IPS DF 4.7 (cell line): ENCODE data around the gene GRIN3B.
A peak's percentile ranks its signal among the peaks of the same experiment; 100 is the strongest.
"Not testable (repeated sequence)": the region's sequence is repeated elsewhere in the genome, so short reads cannot be mapped to it uniquely, and the experiment has no call there.

Source experiments
- DNase-seq: peaks from one replicate; pipeline ENCODE4 v3.0.0-alpha.2; 2013; ENCODE audit warnings: low spot score; ENCODE audit errors: extremely low read depth

GRIN3B gene

DNA sequence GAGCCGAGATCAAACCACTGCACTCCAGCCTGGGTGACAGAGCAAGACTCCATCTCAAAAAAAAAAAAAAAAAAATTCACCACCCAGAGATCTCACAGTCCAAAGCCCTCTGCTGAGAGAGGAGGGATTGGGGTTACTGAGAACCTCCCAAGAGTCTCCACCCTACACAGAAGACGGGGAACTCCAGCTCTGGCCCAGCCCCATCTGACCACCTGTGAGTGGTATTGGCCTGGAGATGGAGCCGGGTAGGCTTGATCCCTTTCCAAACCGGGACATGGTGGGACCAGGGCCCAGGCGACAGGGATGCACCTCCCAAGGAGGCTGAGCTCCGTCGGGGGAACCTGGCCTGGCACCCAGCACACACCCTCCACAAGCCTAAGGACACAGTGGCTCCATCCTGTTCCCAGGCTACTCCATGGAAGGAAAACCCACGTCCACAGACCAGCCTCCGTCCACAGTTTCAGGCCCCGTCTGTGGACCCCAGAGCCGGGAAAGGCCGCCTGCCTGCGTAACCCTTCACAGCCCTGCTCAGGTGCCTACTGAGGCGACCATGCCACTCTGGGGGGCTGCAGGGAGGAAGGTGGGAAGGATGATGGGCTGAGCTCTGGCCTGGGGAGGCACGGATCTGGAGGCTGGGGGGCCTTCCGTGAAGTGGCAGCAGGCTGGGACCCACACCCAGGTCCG is 18.9 kb downstream of the GRIN3B start:
- DNase-seq, result no peak

DNA sequence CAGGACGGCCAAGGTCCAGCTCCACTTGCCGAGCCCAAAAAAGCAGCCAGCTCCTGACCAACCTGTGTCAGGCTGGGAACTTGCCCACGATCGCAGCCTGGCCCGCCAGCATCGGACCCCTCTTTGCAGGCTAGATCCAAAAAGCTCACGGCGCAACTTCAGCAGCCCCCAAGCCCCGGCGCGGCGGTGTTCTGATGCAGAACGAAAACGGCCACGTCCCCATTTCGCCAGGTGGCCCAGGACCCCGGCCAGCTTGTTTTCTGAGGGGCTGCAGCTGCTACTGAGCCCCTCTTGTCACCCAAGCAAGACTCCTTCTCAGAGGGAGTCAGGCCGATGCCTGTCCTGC is 19.4 kb downstream of the GRIN3B start:
- no peak for DNase-seq

DNA sequence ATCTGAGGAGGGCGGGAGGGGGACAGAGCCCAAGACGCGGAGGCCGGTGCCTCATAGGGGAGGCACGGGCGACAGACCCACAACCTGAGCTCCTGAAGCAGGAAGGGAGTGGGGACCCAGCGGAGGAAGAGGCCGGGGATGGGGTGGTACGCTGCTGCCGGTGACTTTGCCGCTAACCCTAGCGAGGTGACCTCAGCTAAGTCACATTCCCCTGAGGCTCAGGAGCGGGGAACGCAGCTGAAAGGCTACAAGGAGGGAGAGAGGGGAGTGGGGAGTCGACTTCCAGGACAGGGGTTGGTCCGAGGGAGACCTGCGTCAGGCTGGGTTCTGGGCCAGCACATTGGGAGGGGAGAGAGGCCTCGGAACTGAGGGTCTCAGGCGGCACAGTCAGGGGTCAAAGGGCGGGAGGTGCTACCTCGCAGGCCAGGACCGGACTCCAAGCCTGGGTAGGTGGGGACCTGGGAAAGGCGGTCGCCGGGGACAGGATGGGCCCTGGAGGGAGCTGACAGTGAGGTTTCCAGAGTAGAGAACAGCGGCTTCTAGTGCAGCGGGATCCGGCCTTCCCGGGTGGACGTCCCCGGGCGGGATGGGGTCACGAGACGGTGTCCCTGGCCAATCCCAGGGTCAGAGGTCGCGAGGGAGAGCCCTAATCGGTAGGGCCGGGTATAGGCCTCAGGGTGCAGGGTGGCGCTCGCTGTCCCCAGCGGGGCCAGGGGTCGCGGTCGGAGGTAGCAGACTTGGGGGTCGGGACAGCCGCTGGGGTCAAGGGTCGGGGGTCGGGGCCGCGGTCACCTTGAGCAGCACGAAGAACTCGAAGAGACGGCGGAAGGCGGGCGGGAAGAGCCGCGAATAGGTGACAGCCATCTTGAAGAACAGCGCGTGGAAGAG is 20.0 kb downstream of the GRIN3B start:
- DNase-seq, result no peak

DNA sequence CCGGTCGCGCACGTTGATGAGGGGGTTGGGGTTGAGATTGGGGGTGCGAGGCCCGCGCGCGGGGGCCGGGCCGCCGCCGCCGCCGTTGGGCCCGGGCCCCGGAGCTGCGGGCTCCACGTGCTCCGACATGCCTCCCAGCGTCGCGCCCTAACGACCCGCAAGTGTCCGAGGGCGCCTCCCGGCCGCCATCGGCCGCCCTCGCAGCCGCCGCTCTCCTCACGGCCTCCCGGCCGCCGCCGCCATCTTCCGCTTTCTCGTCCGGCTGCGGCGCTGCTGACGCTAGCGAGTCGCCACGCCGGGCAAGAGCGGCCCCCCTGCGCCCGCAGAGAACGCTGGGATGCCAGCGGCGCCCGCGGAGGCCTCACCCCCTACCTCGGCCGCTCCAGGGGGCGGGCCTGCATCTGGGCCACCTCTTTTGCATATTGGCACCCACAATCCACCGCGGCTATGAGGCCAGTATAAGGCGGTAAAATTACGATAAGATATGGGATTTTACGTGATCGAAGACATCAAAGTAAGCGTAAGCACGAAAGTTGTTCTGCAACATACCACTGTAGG is 20.7 kb downstream of the GRIN3B start, which contains the start of gene TMEM259:
Gene TMEM259 (minus strand): TSS at position 256 of the 558 bp plus-strand sequence. CDS start 127 bp downstream, at position 129.
- DNase-seq, result no peak

DNA sequence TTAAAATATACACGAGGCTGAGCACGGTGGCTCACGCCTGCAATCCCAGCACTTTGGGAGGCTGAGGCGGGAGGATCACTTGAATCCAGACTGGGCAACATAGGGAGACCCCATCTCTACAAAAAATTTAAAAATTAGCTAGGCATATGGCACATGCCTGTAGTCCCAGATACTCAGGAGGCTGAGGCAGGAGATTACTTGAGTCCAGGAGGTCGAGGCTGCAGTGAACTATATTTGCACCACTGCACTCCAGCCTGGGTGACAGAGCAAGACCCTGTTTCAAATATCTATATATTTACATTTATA is 23.6 kb downstream of the GRIN3B start:
- DNase-seq, result not testable (repeated sequence)

DNA sequence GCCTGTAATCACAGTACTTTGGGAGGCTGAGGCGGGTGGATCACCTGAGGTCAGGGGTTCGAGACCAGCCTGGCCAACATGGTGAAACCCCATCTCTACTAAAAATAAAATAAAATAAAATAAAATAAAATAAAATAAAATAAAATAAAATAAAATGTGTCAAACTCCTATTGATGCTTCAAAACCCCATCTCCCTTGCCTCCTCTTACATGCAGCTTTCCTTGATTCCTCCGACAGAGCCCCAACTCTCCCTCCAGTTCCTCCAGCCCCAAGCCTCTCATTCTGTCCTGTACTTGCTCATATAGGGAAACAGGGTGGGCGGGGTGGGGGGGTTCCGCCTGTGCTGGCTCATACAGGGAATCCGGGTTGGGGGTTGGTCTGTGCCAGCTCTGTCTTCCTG is 24.9 kb downstream of the GRIN3B start:
- DNase-seq, result not testable (repeated sequence)

DNA sequence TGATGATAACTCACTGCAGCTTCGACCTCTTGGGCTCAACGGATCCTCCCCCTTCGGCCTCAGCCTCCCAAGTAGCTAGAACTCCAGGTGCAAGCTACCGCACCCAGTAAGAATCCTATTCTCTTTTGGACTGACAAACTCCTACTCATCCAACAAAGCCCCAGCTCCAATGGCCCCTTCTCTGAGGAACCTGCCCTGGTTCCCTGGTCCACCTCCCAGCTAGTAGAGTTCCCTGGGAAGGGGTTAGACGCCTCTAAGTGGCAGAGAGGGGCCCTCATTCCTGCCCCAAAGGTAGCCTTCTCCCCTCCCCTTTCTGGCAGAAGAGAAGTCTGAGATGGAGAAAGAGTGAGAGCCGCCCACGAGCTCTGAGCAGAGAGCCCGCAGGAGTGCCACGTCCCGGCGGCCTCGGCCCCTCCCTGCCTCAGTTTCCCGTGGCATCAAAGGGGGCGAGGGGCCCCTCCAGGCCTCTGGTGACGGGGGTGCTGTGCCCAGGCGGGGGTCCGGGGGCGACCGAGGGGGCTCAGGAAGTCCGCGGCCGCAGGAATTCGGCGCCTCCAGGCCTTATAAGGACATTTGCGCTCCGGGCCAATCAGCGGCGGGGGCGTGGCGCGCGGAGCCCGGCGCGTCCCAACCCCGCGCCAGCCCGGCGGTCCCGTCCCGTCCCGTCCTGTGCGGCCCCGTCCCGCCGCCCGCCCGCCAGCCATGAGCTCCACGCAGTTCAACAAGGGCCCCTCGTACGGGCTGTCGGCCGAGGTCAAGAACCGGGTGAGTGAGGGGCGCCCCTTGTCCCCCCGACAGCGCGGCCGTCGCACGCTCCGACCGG is 26.0 kb downstream of the GRIN3B start, which contains the start of gene CNN2:
Gene CNN2 (plus strand): TSS at position 649 of the 823 bp plus-strand sequence. CDS start 54 bp downstream, at position 703.
- DNase-seq, result no peak

DNA sequence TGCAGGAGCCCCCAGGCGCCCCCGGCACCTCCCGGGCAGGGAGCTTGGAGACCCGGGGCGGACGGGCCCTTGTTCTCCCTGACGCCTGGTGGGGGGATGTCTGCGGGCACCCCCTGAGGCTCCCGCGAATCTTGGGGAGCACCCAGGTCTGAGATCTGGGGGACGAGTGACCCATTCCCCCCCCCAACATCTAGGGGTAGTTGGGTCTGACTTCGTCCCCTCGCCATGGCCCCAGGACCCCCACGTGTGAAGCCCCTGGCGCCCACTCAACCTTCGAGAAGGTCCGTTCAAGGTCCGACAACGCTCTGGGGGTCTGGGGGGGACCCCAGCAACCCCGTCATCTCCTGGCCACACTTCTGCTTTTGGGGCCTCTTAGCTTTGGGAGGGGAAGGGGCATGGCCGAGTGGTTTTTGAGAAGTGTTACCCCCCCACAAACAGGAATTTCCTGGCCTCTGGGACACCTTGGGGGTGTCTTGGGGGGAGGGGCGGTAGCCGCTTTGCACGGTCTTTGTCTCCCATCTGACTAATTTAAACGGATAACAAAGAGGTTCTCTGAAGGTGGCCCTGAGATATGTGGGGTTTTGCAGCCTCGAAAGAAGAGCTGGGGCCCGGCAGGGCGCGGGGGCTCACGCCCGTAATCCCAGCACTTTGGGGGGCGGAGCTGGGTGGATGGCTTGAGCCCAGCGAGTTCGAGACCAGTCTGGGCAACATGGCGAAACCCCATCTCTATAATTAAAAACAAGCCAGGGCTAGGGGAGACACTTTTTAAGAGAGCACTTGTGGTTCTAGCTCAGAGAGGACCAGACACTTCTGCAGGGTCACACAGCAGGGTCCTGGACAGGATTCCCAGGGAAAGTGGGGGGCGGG is 26.8 kb downstream of the GRIN3B start:
- DNase-seq, result no peak

DNA sequence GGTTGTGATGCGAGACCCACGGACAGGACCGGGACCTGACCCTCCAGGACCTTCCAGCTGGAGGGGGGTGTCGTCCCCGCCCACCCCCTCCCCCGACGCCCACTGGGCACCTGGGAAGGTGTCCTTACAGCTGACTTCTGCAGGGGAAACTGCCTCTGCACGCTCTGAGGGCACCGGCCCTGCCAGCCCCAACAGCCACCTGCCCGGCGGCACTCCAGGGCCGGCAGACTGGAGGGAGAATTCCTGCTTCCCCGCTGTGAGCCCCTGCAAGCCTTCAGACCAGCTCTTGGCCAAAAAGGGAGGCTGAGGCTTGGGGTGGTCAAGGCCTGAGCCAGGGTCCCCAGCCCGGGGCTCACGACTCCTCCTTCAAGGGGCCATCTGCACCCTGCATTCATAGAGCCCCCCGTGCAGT is 27.4 kb downstream of the GRIN3B start:
- DNase-seq, result no peak

DNA sequence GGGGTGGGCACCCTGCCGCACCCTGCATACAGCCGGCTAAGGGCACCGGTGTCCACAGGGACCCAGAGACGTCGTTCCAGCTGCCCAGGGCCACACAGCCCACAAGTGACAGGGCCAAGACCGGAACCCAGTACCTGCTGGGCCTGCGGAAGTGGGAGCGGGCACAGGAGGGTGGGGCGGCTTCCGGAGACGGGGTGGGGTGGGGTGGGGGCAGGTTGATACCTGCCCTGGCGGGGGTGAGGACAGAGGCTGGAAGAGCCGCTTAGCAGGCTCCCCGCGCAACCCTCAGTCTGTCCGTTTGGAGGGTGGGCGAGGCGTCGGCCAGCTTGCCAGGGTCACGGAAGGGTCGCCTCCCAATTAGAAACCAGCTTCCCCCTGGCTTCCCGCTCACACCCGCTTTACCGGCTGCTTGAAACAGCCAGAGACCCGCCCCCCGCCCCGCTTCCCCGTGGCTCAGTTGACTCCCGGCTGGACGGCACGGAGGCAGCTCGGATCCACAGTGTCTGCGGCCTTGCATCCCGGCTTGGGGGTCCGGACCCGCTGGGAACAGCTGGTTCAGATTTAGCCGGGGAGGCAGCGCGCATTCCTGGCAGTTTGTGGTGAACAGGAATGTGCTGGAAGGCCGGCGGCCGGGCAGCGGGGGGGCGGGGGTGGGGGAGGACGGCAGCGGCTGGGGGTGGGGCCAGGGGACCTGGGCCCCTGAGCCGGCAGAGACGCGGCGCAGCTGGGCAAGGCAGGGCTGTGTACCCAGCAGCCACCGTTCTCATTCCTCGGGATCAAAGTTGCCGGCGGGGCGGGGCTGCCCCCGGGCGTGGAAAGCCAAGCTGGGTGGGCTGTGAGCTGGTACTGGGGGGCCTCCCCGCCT is 28.1 kb downstream of the GRIN3B start:
- no peak for DNase-seq

DNA sequence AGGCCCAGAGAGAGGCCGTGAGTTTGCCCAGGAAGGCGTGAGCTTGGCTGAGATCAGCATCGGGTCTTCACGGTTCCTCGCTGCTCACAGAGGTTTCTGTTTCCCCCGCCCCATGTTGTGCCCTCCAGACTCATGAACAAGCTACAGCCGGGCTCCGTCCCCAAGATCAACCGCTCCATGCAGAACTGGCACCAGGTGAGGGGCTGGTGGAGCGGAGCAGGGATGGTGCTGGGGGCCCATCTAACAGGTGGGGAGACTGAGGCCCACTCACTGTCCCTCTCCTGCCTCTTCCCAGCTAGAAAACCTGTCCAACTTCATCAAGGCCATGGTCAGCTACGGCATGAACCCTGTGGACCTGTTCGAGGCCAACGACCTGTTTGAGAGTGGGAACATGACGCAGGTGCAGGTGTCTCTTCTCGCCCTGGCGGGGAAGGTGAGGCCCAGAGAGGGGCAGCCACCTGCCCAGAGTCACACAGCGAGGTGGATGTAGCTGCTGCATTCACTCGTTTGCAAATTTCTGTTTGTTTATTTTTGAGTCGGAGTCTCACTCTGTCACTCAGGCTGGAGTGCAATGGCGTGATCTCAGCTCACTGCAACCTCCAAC is 32.1 kb downstream of the GRIN3B start:
- DNase-seq, result no peak

DNA sequence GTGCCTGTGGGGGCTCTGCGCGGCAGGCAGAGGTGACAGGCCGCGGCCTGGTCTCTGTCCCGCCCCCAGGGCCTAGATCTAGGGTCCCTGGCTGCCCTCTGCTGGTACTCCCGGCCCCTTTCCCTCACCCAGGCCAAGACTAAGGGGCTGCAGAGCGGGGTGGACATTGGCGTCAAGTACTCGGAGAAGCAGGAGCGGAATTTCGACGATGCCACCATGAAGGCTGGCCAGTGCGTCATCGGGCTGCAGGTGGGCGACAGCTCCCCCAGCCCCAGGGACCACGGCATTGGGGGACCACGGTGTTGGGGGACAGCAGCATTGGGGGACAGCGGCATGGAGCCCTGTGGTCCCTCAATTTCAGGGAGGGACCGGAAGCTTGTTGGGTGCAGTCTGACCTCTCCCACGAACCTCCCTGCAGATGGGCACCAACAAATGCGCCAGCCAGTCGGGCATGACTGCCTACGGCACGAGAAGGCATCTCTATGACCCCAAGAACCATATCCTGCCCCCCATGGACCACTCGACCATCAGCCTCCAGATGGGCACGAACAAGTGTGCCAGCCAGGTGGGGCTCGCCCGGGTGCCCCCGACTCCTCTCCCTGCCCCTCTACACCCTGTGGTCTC is 35.9 kb downstream of the GRIN3B start:
- no peak for DNase-seq

DNA sequence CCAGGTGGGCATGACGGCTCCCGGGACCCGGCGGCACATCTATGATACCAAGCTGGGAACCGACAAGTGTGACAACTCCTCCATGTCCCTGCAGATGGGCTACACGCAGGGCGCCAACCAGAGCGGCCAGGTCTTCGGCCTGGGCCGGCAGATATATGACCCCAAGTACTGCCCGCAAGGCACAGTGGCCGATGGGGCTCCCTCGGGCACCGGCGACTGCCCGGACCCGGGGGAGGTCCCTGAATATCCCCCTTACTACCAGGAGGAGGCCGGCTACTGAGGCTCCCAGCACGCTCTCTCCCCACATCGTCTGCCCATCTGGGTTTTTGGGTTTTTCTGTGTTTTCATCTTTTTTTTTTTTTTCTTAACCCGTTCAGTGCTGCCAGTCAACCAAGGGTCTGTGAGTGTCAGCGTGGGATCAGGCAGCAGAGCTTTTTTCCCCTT is 37.4 kb downstream of the GRIN3B start:
- no peak for DNase-seq

DNA sequence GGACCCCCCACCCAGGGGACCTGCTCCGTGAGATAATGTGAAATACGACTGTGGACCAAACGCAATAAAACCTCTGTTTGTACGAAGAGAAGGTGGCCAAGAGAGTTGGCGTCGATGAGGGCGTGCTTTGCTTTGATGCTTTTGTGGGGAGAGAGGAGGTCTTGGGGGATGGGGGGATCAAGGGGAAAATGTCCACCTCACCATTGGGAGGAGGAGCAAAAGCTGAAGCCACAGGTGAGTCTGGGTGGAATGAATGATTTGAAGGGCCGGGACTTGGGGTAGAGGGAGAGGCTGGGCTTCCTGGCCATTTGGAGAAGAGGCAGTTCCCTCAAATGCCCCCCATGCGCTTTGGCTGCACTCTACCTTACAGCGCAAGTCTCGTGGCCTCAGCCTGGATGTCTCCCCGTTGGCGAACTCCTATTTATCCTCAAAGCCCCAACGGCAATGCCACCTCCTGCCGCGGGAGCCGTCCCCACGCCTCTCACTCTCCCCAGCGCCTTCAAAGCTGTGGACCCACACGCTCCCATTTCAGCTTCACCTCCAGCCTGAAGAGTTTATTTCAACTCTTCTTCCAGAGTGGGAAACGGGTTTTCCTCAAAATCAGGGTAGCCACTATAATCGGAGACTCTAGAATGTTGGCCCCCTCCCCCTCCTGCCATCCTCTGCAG is 38.9 kb downstream of the GRIN3B start:
- no peak for DNase-seq

DNA sequence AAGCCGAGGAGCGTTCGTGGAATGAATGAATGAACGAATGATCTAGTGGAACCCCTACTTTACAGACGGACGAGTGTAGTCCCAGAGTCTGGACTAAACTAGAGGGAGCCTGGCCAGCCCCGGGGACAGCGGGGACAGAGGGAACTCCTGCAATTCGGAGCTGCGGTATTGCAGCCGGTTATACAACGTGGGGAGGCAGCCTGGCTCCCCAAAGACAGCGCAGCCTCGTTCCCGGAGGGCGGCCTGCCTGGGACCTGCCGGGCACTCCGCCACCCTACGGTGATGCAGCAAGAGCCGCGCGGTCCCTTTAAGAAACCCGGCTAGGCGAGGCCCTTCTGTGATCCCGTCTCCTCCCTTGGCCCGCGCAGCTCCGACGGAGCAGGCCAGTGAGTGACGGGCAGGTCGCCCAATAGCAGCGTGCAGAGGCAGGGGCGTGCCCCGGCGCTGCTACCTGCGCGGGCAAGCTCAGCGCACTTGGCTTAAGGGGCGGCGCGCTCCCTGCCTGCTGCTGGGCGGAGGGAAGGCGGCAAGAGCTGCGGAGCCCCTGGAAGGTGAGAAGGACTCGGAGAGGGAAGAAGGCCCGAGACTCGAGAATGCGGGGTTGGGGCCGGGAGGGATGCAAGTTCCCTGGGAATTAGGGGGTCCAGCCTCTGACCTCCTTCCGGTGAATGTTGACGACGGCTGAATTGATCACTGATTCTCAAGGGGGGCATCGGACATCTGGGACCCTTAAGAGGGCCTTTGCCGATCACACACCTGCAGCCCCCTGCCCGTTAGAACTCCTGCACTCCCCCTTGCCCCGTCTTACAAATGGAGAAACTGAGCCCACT is 39.6 kb downstream of the GRIN3B start, which contains the start of gene ABCA7:
Gene ABCA7 (plus strand): TSS at position 462 of the 830 bp plus-strand sequence. CDS start 1,255 bp downstream, outside the sequence.
- DNase-seq, result peak; percentile 94

DNA sequence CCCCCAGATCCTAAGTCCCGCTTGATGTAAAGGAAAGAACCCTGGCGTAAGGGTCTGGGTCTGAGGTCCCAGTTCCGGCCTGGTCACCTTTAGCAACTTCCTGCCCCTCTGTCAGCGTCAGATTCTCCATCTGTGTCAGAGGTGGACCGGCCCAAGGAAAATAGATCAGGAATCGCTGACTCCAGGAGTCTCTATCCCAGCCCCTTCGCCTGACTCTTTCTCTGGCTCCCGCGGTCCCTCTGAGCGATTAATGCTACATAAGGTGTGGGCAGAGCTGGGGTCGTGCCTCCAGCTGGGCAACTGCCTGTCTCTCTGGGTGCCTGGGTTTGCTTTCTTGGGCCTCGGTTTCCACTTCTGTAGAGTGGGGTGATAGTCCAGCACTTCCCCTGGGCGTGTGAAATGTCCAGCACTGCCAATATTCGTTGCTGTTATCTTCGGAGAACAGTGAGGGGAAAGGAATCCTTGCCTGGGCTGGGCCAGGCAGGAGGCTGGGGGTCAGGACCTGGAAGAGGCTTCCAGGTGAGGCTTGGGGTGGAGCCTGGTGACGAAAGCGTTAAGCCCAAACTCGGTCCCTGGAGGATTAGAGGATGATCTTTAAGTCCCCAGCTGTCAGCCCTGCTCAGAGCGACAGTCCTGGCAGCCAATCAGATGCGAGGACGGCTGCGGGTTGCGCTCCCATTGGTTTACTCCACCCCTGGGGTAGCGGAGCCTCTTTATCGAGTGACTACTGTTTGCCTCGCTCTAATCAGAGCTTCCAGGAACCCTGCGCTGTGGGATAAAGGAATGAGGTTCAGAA is 40.5 kb downstream of the GRIN3B start:
- DNase-seq, result no peak
